GM08714 (cell line): Measurements from ENCODE around the gene CES2.
A peak's percentile ranks its signal among the peaks of the same experiment; 100 is the strongest.
"Not testable (repeated sequence)": the region's sequence is repeated elsewhere in the genome, so short reads cannot be mapped to it uniquely, and the experiment has no call there.

Source experiments
- H3K4me3 ChIP-seq: fragments of 200-500 bp; sonication (Bioruptor generic); 2 replicates; pipeline ENCODE4 v1.5.1; 2014; ENCODE audit warnings: mild to moderate bottlenecking, low read length, inconsistent platforms
- ZNF274 ChIP-seq: IDR thresholded peaks from 2 replicates; pipeline ENCODE4 v1.6.1; 2012; ENCODE audit warnings: mild to moderate bottlenecking, low read depth, low read length

The CES2 gene

DNA sequence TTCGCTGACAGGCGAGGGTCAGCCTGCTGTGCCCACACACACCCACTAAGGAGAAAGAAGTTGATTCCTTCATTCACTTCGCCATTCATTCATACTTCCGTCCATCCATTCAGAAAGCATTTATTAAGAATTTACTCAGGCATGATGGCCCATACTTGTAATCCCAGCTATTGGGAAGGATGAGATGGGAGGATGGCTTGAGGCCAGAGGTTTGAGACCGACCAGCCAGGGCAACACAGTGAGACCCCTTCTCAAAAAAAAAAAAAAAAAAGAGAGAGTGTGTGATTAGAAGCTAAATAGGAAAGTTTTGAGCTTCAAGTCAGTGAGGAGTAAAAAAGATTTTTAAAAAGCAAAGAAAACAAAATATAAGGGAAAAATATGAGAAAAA is 8.7 kb downstream of the CES2 start:
- TF ChIP-seq ZNF274: no peak
- no peak overlapping the region for H3K4me3 ChIP-seq

DNA sequence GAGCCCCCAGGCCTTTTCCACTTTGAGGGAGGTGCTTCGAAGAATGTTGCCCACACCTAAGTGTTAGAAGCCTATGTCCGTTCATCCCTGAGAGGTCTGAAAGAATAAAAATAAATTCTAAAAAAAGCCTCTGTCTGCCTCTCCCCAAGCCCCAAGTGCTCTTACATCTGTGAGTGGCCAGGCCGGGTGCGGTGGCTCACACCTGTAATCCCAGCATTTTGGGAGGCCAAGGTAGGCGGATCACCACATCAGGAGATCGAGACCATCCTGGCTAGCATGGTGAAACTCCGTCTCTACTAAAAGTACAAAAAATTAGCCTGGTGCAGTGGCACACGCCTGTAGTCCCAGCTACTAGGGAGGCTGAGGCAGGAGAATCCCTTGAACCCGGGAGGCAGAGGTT is 9.7 kb downstream of the CES2 start:
- not testable (repeated sequence) for H3K4me3 ChIP-seq

DNA sequence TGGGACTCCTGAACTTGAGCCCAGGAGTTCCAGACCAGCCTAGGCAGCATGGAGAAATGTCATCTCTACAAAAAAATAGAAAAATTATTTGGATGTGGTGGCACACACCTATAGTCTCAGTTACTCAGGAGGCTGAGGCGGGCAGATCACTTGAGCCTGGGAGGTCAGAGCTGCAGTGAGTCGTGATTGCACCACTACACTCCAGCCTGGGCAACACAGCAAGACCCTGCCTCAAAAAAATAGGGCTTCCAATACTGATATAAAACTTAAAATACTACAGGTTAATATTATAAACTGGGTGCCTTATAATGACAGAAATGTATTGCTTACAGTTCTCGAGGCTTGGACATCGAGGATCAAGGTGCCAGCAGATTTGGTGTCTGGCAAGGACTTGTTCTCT is 10.6 kb downstream of the CES2 start:
- H3K4me3 ChIP-seq: no peak overlapping the region
- TF ChIP-seq ZNF274: no peak

DNA sequence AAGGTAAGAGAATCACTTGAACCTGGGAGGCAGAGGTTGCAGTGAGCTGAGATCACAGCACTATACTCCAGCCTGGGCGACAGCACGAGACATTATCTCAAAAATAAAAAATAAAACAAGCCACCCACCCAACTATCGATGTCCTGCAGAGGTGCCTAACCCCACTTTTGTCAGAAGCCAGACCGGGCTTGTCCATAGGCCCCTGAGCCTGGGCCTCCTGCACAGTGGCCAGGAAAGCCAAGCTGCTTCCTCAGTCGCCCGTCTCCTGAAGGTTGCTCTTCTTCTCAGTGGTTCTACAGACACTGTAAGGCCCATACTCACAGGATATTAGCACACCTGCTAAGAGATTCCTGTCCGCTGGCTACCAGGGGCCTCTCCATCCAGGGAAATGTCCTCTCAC is 11.2 kb downstream of the CES2 start:
- TF ChIP-seq ZNF274: no peak

DNA sequence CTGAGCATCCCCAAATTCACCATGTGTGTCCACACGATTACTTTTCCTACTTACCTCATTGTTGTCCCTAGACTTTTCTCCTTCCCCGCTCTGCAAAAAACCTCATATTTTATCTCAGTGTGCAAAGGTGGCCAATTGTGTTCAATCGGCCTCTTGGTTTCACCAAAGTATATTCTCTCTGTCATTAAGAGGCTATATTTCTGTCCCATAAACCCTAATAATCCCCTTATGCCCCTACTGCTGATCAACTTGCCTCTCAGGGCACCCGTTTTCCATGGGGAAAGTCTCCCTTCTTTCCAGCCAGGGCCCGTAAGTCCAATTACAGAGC is 11.6 kb downstream of the CES2 start:
- TF ChIP-seq ZNF274: no peak

More for the DNA sequence above, 11.2 kb downstream of the CES2 start:
- no peak overlapping the region for H3K4me3 ChIP-seq

DNA sequence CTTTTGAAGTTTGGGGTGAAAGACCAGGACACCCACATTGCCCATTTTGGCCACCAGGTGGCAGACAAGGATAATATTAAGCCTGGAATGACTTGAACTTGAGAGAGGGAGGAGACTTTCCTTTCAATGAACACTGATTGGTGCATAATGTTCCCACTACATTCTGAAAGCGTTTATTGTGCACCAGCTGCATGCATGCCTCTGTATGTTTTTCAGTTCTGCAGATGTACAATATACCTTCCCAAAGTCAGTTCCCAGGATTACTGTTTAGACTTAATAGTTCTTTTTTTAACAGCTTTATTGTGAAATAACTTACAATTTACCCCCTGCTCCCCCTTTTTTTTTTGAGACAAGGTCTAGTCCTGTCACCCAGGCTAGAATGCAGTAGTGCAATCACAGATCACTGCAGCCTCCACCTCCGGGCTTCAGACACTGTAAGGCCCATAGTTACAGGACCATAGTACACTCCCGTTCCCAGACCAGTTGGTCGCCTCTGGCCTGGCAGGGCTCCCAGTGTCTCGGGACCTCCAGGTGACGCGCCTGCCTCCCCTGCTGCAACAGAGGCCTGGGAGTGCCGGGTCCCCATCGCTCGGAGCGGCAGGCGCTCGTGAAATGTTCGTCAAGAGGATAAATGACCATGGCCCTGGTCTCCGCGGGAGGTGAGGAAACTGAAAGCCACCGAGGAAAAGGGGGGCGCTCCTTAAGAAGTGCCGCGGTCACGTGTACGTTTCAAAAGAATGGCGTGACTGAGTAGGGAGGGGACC is 12.2 kb downstream of the CES2 start:
- H3K4me3 ChIP-seq: peak overlapping the region; percentile 48; the same call in 1 of the 2 replicates
- TF ChIP-seq ZNF274: no peak

More for the DNA sequence above, 11.6 kb downstream of the CES2 start:
- no peak overlapping the region for H3K4me3 ChIP-seq

DNA sequence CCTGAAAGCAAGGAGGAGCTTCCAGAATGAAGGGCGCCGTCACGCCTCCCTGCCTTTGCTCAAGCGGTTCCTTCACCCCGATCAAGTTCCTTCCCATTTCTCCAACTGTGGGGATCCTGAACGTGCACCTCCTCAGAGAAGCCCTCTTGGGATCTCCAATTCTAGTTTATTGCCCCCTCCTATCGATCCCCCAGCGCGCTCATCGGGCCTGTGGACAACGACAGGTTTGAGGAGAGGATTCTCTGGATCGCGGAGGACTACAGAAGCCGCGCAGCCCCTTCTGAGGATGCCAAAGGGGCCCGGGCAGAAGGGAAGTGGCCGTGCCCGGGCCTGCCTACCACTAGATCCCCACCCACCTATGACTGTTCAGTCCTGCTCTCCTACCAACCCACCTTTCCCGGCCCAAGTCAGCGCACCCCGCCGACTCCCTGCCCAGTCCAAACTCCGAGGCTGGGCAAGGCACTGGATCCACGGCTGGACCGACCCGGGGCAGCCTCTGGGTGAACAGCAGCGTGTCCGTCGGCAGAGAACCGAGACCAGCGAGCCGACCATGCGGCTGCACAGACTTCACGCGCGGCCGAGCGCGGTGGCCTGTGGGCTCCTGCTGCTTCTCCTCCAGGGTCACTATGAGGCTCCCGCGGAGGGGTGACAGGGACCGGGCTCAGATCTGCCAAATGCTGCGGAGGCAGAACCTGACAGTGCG is 13.0 kb downstream of the CES2 start:
- TF ChIP-seq ZNF274: no peak

DNA sequence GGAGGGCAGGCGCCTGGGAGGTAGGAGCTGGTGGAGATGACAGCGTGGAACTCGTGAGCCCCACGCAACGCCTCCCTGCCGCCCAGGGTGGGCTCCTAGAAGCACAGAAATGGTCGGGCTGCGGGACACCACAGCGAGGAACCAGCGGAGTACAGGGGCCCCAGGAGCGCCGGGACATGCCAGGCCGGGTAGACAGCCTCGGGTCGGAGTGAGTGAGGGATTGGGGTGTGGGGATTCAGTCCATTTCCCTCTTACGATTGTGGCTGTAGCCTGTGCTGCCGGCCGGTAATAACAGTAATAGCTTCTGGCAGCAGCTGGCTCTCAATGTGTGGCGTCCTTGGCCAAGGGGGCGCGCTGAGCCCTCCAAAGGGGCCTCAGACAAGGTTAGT is 13.5 kb downstream of the CES2 start:
- no peak overlapping the region for H3K4me3 ChIP-seq
- no peak for TF ChIP-seq ZNF274

More for the DNA sequence above, 13.0 kb downstream of the CES2 start:
- peak overlapping the region; percentile 48; the same call in 1 of the 2 replicates for H3K4me3 ChIP-seq

DNA sequence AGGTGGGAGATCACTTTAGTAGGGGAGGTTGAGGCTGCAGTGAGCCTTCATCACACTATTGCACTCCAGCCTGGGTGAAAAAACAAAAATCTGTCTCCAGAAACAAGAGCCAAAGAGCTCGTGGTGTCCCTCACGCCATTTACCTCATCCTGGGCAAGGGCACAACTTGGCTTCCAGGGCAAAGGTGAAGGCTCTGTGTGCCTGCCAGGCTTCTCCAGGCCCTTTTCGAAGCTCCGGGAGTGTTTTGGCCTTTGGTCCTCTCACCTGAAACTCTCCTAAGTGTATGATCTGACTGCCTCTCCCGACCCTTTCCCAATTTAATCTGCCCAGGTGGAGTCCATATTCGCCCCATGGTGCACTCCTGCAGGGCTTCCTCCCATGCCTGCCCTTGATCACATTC is 14.2 kb downstream of the CES2 start:
- H3K4me3 ChIP-seq: no peak overlapping the region
- TF ChIP-seq ZNF274: no peak

DNA sequence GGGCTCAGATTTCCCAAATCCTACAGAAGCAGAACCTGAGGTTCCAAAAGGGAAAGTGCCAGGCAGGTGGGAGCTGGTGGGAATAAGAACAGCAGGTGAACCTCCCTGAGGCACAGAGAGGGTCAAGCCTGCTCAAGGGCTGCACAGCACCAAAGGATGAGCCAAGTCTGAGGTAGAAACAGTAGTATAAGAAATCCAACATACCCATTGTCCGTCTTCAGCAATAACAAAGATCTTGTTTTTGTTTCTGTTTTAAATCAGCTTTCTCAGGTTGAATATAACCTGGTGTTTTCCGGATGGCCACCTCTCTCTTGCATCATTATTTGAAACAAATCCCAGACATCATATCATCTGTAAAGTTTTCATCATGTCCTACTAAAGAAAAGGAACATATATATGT is 15.1 kb downstream of the CES2 start:
- H3K4me3 ChIP-seq: no peak overlapping the region
- no peak for TF ChIP-seq ZNF274

DNA sequence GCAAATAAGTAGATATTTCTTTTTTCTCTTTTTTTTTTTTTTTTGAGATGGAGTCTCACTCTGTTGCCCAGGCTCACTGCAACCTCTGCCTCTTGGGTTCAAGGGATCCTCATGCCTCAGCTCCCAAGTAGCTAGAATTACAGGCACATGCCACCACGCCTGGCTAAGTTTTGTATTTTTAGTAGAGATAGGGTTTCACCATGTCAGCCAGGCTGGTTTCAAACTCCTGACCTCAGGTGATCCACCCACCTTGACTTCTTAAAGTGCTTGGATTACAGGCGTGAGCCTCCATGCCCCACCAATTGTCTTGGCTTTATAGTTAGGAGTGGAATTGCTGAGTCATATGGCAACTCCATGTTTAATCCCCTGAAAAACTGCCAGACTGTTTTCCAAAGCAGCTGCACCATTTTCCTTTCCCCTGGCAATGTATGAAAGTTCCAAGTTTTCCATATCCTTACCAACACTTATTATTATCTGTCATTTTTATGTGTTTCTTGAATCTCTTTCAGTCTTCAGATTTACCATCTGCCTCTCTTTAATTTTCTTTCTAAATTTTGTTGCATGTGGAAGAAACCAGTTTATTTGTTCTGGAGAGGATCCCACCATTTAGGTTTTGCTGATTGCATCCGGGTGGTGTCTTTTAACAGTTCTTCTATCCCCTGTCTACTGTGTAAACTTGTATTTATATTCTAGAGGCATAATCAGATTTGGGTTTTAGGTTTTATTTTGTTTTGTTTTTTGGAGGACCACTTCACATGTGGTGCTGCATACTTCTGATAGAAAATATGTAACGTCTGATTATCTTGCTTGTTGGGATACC is 15.9 kb downstream of the CES2 start:
- no peak for TF ChIP-seq ZNF274
- no peak overlapping the region for H3K4me3 ChIP-seq

DNA sequence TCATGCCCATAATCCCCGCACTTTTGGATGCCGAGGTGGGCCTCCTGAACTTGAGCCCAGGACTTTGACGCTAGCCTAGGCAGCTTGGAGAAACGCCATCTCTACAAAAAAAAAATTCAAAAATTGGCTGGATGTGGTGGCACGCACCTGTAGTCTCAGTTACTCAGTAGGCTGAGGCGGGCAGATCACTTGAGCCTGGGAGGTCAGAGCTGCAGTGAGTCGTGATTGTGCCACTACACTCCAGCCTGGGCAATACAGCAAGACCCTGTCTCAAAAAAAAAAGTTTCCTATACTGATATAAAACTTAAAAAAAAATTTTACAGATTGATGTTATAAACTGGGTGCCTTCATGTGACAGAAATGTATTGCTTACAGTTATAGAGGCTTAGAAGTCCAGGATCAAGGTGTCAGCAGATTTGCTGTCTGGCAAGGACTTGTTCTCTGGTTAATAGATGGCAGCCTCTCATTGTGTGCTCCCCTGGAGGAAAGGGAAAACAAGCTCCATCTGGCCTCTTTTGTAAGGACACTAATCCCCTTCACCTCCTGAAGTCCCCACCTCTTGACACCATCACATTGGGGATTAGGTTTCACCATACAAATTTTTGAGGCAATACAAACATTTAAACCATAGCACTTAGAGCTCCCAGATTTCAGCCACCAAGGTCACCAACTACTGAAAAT is 17.3 kb downstream of the CES2 start:
- no peak overlapping the region for H3K4me3 ChIP-seq
- no peak for TF ChIP-seq ZNF274

DNA sequence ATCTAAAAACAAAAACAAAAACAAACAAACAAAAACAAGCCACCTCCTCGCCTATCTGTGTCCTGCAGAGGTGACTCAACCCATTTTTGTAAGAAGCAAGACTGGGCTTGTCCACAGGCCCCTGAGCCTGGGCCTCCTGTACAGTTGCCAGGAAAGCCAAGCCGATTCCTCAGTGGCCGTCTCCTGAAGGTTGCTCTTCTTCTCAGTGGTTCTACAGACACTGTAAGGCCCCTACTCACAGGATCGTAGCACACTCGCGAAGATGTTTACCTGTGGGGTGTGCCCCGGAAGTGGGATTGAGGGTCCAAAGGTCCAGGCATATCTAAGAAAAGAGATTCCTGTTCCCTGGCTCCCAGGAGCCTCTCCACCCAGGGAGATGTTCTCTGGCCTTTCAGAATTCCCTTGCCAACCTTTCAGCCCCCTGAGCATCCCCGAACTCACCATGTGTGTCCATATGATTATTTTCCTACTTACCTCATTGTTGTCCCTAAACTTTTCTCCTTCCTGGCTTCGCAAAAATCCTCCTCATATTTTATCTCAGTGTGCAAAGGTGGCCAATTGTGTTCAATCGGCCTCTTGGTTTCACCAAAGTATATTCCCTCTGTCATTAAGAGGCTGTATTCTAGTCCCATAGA is 18.3 kb downstream of the CES2 start:
- no peak for TF ChIP-seq ZNF274
- no peak overlapping the region for H3K4me3 ChIP-seq
